ENCODE data around the gene PRTFDC1.
"Not testable (repeated sequence)": the region's sequence is repeated elsewhere in the genome, so short reads cannot be mapped to it uniquely, and the experiment has no call there.

PRTFDC1 gene

DNA sequence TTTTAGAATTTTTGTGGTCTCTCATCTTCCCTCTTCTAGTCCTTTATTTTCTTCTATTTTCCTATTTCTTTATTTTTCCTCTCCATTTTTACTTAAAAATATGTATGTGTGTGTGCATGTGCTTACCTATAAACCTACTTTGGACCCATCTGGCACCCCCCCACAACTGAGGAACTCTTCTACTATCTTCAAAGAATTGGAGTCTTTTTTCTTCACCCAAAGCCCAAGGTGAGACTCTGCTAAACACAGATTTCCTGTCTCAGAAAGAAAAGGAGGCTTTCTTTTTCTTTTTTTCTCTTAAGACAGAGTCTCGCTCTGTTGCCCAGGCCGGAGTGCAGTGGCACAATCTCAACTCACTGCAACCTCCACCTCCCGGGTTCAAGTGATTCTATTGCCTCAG is 24.2 kb downstream of the PRTFDC1 start:
- H3K27ac ChIP-seq: no peak overlapping the region
- TF ChIP-seq, protein P1, sequence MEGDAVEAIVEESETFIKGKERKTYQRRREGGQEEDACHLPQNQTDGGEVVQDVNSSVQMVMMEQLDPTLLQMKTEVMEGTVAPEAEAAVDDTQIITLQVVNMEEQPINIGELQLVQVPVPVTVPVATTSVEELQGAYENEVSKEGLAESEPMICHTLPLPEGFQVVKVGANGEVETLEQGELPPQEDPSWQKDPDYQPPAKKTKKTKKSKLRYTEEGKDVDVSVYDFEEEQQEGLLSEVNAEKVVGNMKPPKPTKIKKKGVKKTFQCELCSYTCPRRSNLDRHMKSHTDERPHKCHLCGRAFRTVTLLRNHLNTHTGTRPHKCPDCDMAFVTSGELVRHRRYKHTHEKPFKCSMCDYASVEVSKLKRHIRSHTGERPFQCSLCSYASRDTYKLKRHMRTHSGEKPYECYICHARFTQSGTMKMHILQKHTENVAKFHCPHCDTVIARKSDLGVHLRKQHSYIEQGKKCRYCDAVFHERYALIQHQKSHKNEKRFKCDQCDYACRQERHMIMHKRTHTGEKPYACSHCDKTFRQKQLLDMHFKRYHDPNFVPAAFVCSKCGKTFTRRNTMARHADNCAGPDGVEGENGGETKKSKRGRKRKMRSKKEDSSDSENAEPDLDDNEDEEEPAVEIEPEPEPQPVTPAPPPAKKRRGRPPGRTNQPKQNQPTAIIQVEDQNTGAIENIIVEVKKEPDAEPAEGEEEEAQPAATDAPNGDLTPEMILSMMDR (conservative IDR thresholded peaks at IDR 0.05): no peak

DNA sequence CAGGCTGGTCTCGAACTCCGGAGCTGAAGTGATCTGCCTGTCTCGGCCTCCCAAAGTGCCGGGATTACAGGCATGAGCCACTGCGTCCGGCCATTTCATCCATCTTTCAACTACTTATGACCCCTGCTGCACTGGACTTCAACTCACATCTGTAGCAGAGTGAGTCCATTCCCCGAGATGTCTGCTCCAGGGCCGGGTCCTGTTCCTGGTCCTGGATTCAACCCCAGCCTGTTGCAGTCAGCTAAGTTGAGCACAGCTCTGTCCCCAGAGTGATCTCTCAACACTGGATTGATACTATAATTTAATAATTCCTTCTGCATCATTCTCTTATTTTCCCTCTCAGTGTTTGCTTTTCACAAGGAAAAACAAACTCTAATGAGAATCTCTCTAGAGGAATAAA is 25.8 kb downstream of the PRTFDC1 start:
- H3K27ac ChIP-seq: no peak overlapping the region
- TF ChIP-seq, protein P1 (conservative IDR thresholded peaks at IDR 0.05): no peak

DNA sequence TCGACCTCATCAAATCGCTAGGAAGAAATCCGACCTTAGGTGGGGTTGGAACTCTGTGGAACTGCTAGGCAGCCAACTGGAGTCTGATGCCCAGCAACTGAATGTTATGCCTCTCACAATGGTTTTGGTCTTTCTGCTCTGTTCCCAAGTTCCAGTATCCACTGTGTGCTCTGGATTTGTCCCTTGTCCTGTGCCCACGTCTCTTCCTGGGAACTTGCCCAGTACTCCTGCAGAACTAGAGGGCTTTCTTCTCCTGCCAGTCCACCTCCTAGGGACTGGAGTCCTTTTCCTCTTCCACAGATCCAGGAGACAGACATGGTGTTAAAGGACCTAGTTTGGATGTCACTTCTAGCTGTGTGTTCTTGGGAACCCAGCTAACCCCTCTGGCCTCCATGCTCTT is 26.6 kb downstream of the PRTFDC1 start:
- TF ChIP-seq, protein P1 (conservative IDR thresholded peaks at IDR 0.05): no peak
- H3K27ac ChIP-seq: no peak overlapping the region

DNA sequence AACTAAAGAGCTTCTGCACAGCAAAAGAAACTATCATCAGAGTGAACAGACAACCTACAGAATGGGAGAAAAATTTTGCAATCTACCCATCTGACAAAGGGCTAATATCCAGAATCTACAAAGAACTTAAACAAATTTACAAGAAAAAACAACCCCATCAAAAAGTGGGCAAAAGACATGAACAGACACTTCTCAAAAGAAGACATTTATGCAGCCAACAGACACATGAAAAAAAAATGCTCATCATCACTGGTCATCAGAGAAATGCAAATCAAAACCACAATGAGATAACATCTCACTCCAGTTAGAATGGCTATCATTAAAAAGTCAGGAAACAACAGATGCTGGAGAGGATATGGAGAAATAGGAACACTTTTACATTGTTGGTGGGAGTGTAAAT is 27.9 kb downstream of the PRTFDC1 start:
- not testable (repeated sequence) for H3K27ac ChIP-seq

- H3K27ac ChIP-seq: not testable (repeated sequence)
These were observed 30.1 kb downstream of the PRTFDC1 start for GRCh38 chr10:24922222-24922868.

GRCh38 chr10:24920907-24921881 is 31.2 kb downstream of the PRTFDC1 start:
- H3K27ac ChIP-seq: no peak overlapping the region
- TF ChIP-seq, protein P1 (conservative IDR thresholded peaks at IDR 0.05): no peak

GRCh38 chr10:24920192-24920591 is 32.2 kb downstream of the PRTFDC1 start:
- not testable (repeated sequence) for H3K27ac ChIP-seq

DNA sequence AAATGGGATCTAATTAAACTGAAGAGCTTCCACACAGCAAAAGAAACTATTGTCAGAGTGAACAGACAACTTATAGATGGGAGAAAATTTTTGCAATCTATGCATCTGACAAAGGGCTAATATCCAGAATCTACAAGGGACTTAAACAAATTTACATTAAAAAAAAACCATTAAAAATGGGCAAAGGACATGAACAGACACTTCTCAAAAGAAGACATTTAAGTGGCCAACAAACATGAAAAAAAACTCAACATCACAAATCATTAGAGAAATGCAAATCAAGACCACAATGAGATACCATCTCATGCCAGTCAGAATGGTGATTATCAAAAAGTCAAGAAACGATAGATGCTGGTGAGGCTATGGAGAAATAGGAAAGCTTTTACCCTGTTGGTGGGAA is 32.8 kb downstream of the PRTFDC1 start:
- H3K27ac ChIP-seq: not testable (repeated sequence)

DNA sequence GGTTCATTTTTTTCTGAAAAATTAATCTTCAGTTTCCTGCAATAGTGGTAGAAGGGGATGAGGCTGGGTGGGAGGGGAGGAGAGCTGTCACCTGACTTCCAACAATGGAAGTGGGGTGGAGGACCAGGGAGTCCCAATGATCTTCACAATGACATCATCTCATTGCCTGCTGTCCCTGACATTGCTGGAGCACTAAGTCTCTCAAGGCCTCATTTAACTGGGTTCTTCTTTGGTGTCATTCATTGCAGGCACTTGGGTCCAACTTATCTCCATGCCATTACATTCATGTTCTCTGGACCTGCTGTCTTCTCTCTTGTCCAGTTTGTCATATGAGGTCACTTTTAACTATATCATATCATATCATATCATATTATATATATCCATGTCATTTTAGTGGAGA is 34.4 kb downstream of the PRTFDC1 start:
- H3K27ac ChIP-seq: no peak overlapping the region
- TF ChIP-seq, protein P1 (conservative IDR thresholded peaks at IDR 0.05): no peak
